Upper lobe of right lung (tissue), 1 donor: ENCODE results near the gene C11orf21. TPM values are rescaled to one million over a fixed set of nuclear protein-coding genes. Genes with fewer than 3 reads are reported as not detected.

ENCODE experiments used
- ATAC-seq: fragments of 200-7000 bp; cut with Tn5 transposase; one replicate; pipeline ENCODE4 v1.9.1; 2020; ENCODE audit warnings: mild to moderate bottlenecking, moderate library complexity
- DNase-seq: peaks from one replicate; pipeline ENCODE4 v3.0.0-alpha.2; 2020
- H3K27ac ChIP-seq: fragments of 200-600 bp; one replicate; pipeline ENCODE4 v1.8.0; 2022
- H3K27me3 ChIP-seq: fragments of 200-600 bp; one replicate; pipeline ENCODE4 v1.8.0; 2022; ENCODE audit warnings: mild to moderate bottlenecking
- H3K36me3 ChIP-seq: fragments of 200-600 bp; one replicate; pipeline ENCODE4 v1.8.0; 2022
- H3K4me1 ChIP-seq: fragments of 200-600 bp; one replicate; pipeline ENCODE4 v1.8.0; 2022
- H3K4me3 ChIP-seq: fragments of 200-600 bp; one replicate; pipeline ENCODE4 v1.8.0; 2022; ENCODE audit warnings: mild to moderate bottlenecking
- H3K9me3 ChIP-seq: fragments of 200-600 bp; one replicate; pipeline ENCODE4 v1.8.0; 2022
- intact Hi-C: fragments of 100-400 bp; cut with DNase I; formaldehyde crosslinking; loops from one replicate; pipeline ENCODE4 v1.11.0; 2022
- total RNA-seq: library from RNA; stranded (reverse); fragmentation: NEBNext Ultra II Directional; extraction: Animal tissue kit (Norgen Biotek cat#: 25700); gene quantifications from one replicate; pipeline ENCODE4 v1.2.1, GENCODE V29; 2021
- TF ChIP-seq, protein P1 (sequence below): fragments of 200-600 bp; IDR thresholded peaks from one replicate; pipeline ENCODE4 v1.8.0; 2022; ENCODE audit warnings: antibody characterized with exemption
- donor health status: DM: no; HTN: yes; CAD: no; lungs with severe emphysema.

C11orf21 gene
- total RNA-seq, 1 donor from 2014 or later = 6.5 TPM

DNA sequence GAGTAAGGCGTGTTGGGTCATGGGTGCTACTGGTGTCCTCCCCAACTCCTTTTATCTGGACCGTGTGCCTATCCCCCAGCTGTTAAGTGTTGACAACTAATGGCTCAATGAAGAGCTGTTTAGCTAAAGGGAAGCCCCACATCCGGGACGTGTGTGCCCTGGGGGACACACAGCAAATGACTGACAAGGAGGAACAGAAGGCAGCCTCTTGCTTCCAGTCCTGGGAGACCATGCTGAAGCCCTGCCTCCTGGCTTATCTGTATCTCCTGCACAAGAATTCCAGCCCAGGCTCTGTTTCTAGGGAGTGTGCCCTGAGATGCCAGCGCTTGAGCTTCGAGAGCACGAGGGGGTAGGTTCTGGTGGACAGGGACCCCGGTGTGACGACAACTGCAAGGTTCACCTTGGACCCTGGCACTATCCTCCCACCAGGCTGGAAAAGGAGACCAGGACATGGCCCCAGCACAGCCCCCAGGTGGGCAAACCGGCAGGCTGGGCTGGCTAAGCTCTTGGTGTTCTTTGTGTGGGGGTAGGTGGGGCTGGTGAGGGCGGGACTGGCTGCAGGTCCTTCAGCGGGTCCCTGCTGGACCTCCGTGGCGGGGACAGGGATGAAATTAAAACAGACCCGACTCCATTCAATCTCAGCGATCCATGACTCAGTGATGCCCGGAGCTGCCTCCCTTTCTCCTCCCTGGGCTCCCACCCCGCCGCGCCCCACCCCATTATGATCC lies 52.4 kb downstream of the C11orf21 start:
- H3K27me3 ChIP-seq = no peaks in the 10 kb centered on the region
- ATAC-seq (no peak), DNase-seq (no peak)
- TF ChIP-seq, protein P1, sequence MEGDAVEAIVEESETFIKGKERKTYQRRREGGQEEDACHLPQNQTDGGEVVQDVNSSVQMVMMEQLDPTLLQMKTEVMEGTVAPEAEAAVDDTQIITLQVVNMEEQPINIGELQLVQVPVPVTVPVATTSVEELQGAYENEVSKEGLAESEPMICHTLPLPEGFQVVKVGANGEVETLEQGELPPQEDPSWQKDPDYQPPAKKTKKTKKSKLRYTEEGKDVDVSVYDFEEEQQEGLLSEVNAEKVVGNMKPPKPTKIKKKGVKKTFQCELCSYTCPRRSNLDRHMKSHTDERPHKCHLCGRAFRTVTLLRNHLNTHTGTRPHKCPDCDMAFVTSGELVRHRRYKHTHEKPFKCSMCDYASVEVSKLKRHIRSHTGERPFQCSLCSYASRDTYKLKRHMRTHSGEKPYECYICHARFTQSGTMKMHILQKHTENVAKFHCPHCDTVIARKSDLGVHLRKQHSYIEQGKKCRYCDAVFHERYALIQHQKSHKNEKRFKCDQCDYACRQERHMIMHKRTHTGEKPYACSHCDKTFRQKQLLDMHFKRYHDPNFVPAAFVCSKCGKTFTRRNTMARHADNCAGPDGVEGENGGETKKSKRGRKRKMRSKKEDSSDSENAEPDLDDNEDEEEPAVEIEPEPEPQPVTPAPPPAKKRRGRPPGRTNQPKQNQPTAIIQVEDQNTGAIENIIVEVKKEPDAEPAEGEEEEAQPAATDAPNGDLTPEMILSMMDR = no peak
- H3K4me1 ChIP-seq = no peaks in the 10 kb centered on the region
- no peak overlapping the region for H3K4me3 ChIP-seq
- H3K27ac ChIP-seq = no peak overlapping the region
- H3K36me3 ChIP-seq = no peaks in the 10 kb centered on the region
- intact Hi-C loops = no loop called here
- H3K9me3 ChIP-seq = no peaks in the 10 kb centered on the region

DNA sequence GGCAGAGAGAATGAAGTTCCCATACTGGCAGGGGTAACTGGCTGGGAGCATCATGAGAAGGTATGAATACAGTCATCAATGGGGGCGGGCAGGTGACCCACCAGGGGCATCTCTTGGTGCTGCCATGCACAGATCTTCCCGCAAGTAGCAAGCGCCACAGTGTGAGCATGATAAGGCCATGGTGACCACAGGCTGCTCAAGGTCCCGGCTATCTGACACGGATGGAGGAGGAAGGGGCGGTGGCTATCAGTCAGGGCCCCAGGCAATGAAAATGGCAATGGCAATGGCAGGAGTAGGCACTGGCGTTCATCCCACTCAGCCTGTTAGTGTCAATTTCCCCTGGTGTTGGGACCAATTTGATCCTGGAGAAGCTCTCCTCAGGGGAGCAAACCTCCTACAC lies 53.0 kb downstream of the C11orf21 start:
- no peak for DNase-seq
- Histone ChIP-seq H3K36me3 (no peaks in the 10 kb centered on the region), H3K4me1 (no peaks in the 10 kb centered on the region), H3K9me3 (no peaks in the 10 kb centered on the region), H3K27me3 (no peaks in the 10 kb centered on the region), H3K27ac (no peak overlapping the region), H3K4me3 (no peak overlapping the region)
- intact Hi-C loops = no loop called here
- TF ChIP-seq, protein P1 = no peak
- ATAC-seq = no peak

GRCh38 chr11:2248242-2248641 lies 53.5 kb downstream of the C11orf21 start:
- TF ChIP-seq, protein P1 = no peak
- ATAC-seq = no peak
- intact Hi-C loops = no loop called here
- no peak overlapping the region for H3K4me3 ChIP-seq
- DNase-seq = no peak
- H3K4me1 ChIP-seq = no peaks in the 10 kb centered on the region
- no peaks in the 10 kb centered on the region for H3K36me3 ChIP-seq
- H3K27me3 ChIP-seq = no peaks in the 10 kb centered on the region
- no peaks in the 10 kb centered on the region for H3K9me3 ChIP-seq
- no peak overlapping the region for H3K27ac ChIP-seq

- intact Hi-C loops = no loop called here
- Histone ChIP-seq H3K27ac (no peak overlapping the region), H3K4me1 (no peaks in the 10 kb centered on the region), H3K36me3 (no peaks in the 10 kb centered on the region), H3K27me3 (no peaks in the 10 kb centered on the region), H3K9me3 (no peaks in the 10 kb centered on the region), H3K4me3 (no peak overlapping the region)
- no peak for ATAC-seq
- no peak for DNase-seq
- TF ChIP-seq, protein P1 = no peak
Observed at GRCh38 chr11:2247496-2247895, 54.2 kb downstream of the C11orf21 start.

Other genes with a start within 250 kb of the C11orf21 start
- gene IGF2, start 162.5 kb downstream of the C11orf21 start, total RNA-seq = 8.8 TPM
- gene INS, start 140.7 kb downstream of the C11orf21 start, total RNA-seq = not detected
- gene TH, start 130.1 kb downstream of the C11orf21 start, total RNA-seq = not detected
- 2.2 TPM for gene ASCL2, start 31.3 kb downstream of the C11orf21 start, total RNA-seq
- gene TSPAN32, start 95 bp upstream of the C11orf21 start, total RNA-seq = 12.2 TPM
- 801 TPM for gene CD81, start 75.4 kb upstream of the C11orf21 start, total RNA-seq
- gene TSSC4, start 98.8 kb upstream of the C11orf21 start, total RNA-seq = 40.6 TPM
- not detected for gene TRPM5, start 142.6 kb upstream of the C11orf21 start, total RNA-seq
- gene KCNQ1, start 143.1 kb upstream of the C11orf21 start, total RNA-seq = 52.9 TPM